B cell (primary cell): ENCODE results near the gene RNF150. TPM values are rescaled to one million over a fixed set of nuclear protein-coding genes. Genes with fewer than 3 reads are reported as not detected.
"Not testable (repeated sequence)": the region's sequence is repeated elsewhere in the genome, so short reads cannot be mapped to it uniquely, and the experiment has no call there.

Source experiments
- ATAC-seq: fragments of 200-7000 bp; cut with Tn5 transposase; one replicate; pipeline ENCODE4 v1.10.0; 2021; ENCODE audit warnings: low read depth, mild to moderate bottlenecking, moderate number of reproducible peaks, moderate library complexity
- CTCF ChIA-PET: fragments of 350-600 bp; sonication (Branson Sonifier 250); formaldehyde crosslinking; loops from one replicate; lab custom pipeline; 2021; ENCODE audit warnings: antibody characterized with exemption, inconsistent platforms; lab: Charles Lee
- POLR2A ChIA-PET: fragments of 350-600 bp; sonication (Branson Sonifier 250); formaldehyde crosslinking; loops from one replicate; lab custom pipeline; 2021; ENCODE audit warnings: antibody characterized with exemption; lab: Charles Lee
- DNase-seq: peaks from one replicate; pipeline ENCODE4 v3.0.0; 2013
- H2AFZ ChIP-seq: 2 replicates; pipeline ENCODE4 v1.6.1; 2012; ENCODE audit warnings: mild to moderate bottlenecking, low read depth, low read length; ENCODE audit not compliant: insufficient read depth, poor library complexity, severe bottlenecking
- H3K27ac ChIP-seq, 2 donors: 1 replicate in 1 of 2; 2 replicates in 1 of 2; pipeline ENCODE4 v1.5.1; 2012 to 2013; ENCODE audit warnings: low read length in 2 of 2, mild to moderate bottlenecking in 2 of 2, moderate library complexity in 1 of 2
- H3K27me3 ChIP-seq, 4 experiments: fragments of 200-600 bp in 1 of 4; sonication (generic) in 1 of 4; replicated peaks in 1 of 4; 1 replicate in 2 of 4; 2 replicates in 2 of 4; pipeline versions ENCODE4 v1.6.1 to v1.7.0; 2013 to 2016; ENCODE audit warnings: low read length in 3 of 4, mild to moderate bottlenecking in 2 of 4, mixed read lengths in 1 of 4, moderate library complexity in 1 of 4; ENCODE audit not compliant: insufficient read depth in 4 of 4, control insufficient read depth in 3 of 4; ENCODE audit errors: control extremely low read depth in 1 of 4
- H3K36me3 ChIP-seq, 2 experiments: replicated peaks in 1 of 2; 1 replicate in 1 of 2; 2 replicates in 1 of 2; pipeline versions ENCODE4 v1.6.1 to v1.7.1; 2013; ENCODE audit warnings: low read length in 1 of 2; ENCODE audit not compliant: insufficient read depth in 2 of 2, control insufficient read depth in 1 of 2; ENCODE audit errors: control extremely low read depth in 1 of 2, extremely low read depth in 1 of 2
- H3K4me1 ChIP-seq, 2 donors: fragments of 200-600 bp in 1 of 2; sonication (generic) in 1 of 2; 1 replicate in 1 of 2; 2 replicates in 1 of 2; pipeline versions ENCODE4 v1.5.1 to v1.6.1; 2013 to 2017; ENCODE audit warnings: low read length in 2 of 2; ENCODE audit not compliant: control insufficient read depth in 2 of 2, insufficient read depth in 2 of 2
- H3K4me2 ChIP-seq: replicated peaks from 2 replicates; pipeline ENCODE3; 2012; ENCODE audit warnings: mild to moderate bottlenecking, low read depth, low read length; ENCODE audit not compliant: poor library complexity, severe bottlenecking
- H3K4me3 ChIP-seq, 5 experiments: fragments of 200-600 bp in 1 of 5; sonication (generic) in 1 of 5; 1 replicate in 3 of 5; 2 replicates in 2 of 5; pipeline versions ENCODE4 v1.5.1 to v1.7.0; 2011 to 2016; ENCODE audit warnings: low read length in 4 of 5, mild to moderate bottlenecking in 4 of 5, low read depth in 2 of 5, control low read depth in 1 of 5, moderate library complexity in 1 of 5; ENCODE audit not compliant: insufficient read depth in 1 of 5; ENCODE audit errors: control extremely low read depth in 1 of 5, extremely low read depth in 1 of 5
- H3K79me2 ChIP-seq: fragments of 200-600 bp; sonication (generic); one replicate; pipeline ENCODE4 v1.6.0; 2016; ENCODE audit warnings: low read length; ENCODE audit not compliant: control insufficient read depth, insufficient read depth
- H3K9ac ChIP-seq: fragments of 200-600 bp; sonication (generic); 2 replicates; pipeline ENCODE4 v1.6.1; 2017; ENCODE audit warnings: mild to moderate bottlenecking, low read length, moderate library complexity
- H3K9me3 ChIP-seq, 3 donors: one replicate each; pipeline versions ENCODE4 v1.6.1 to v1.7.1; 2013; ENCODE audit warnings: low read length in 2 of 3; ENCODE audit not compliant: control insufficient read depth in 2 of 3, insufficient read depth in 1 of 3; ENCODE audit errors: control extremely low read depth in 1 of 3
- H4K20me1 ChIP-seq: 2 replicates; pipeline ENCODE4 v1.6.0; 2012; ENCODE audit warnings: mild to moderate bottlenecking, low read length; ENCODE audit not compliant: insufficient read depth, control insufficient read depth, poor library complexity, severe bottlenecking
- H3K27ac Mint-ChIP-seq: one replicate; pipeline ENCODE4 v1.8.0; 2021; ENCODE audit warnings: mixed read lengths
- H3K27me3 Mint-ChIP-seq: one replicate; pipeline ENCODE4 v1.8.0; 2021; ENCODE audit warnings: mixed read lengths
- H3K4me1 Mint-ChIP-seq: one replicate; pipeline ENCODE4 v1.8.0; 2021; ENCODE audit warnings: mixed read lengths
- H3K4me3 Mint-ChIP-seq: one replicate; pipeline ENCODE4 v1.8.0; 2021; ENCODE audit warnings: mixed read lengths
- H3K9me3 Mint-ChIP-seq: one replicate; pipeline ENCODE4 v1.8.0; 2022; ENCODE audit warnings: mixed read lengths; ENCODE audit not compliant: insufficient read depth
- CTCF ChIP-seq: fragments of 200-600 bp; IDR thresholded peaks from one replicate; pipeline ENCODE4 v1.8.0; 2022; ENCODE audit warnings: antibody characterized with exemption, mild to moderate bottlenecking
- EZH2 ChIP-seq: IDR thresholded peaks from 2 replicates; pipeline ENCODE4 v1.6.1; 2012; ENCODE audit warnings: borderline replicate concordance, low read depth, mild to moderate bottlenecking, moderate library complexity, low read length; ENCODE audit not compliant: insufficient read depth, poor library complexity, severe bottlenecking
- WGBS: methylation state at CpG from one replicate; pipeline ENCODE4 v1.1.5; 2013; ENCODE audit warnings: missing lambda C conversion rate; ENCODE audit not compliant: insufficient coverage; 5-methylcytosine and 5-hydroxymethylcytosine counted together
- intact Hi-C: fragments of 100-400 bp; cut with micrococcal nuclease; formaldehyde crosslinking; loops from one replicate; pipeline ENCODE4 v1.10.0; 2022
- polyA plus RNA-seq: library from polyadenylated mRNA; depleted of rRNA; stranded (reverse); fragments of >200 nt; gene quantifications from 2 replicates; pipeline ENCODE4 v1.2.3, GENCODE V29; 2012
- total RNA-seq, 2 donors: library from RNA; stranded (reverse); fragments of 120-200 nt in 1 of 2; gene quantifications; 1 replicate in 1 of 2; 2 replicates in 1 of 2; pipeline versions ENCODE4 v1.2.3 to v1.2.4, GENCODE V29; 2013 to 2022

RNF150 gene
- total and polyA plus RNA-seq, 2 donors (not counting 1 experiment from before 2014, with no cell fraction given) = not detected

DNA sequence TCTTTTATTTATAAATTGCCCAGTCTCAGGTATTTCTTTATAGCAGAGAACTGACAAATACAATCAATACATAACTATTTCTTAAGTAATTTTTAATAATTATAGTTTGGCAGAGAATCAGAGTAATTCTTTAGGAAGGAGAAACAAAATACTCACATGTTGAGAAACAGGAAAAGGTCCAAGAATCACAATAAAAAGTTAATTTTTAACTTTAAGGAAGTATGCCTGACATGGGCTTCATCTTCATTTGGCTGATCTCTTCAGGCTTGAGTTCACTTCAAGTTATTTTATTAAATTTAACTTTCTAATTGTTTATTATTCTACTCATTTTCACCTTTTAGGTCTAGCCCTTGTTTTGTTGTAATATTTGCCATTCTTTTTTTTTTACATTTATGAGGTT lies 36.1 kb upstream of the RNF150 start:
- CTCF ChIA-PET = no interaction called here
- H3K9ac ChIP-seq = no peak overlapping the region

DNA sequence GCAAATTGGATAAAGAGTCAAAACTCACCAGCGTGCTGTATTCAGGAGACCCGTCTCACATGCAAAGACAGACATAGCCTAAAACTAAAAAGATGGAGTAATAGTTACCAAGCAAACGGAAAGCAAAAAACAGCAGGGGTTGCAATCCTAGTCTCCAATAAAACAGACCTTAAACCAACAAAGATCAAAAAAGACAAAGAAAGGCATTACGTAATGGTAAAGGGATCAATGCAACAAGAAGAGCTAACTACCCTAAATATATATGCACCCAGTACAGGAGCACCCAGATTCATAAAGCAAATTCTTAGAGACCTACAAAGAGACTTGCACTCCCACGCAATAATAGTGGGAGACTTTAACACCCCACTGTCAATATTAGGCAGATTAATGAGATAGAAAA lies 31.7 kb upstream of the RNF150 start:
- ATAC-seq, H3K4me1 ChIP-seq, H3K9me3 ChIP-seq, H3K9me3 Mint-ChIP-seq, H2AFZ ChIP-seq, H3K9ac ChIP-seq, intact Hi-C loops, H3K4me2 ChIP-seq, H3K4me3 ChIP-seq, H3K27ac ChIP-seq, POLR2A ChIA-PET, H3K79me2 ChIP-seq, H3K27me3 ChIP-seq, CTCF ChIA-PET, H3K4me1 Mint-ChIP-seq, H3K27ac Mint-ChIP-seq, DNase-seq, H3K36me3 ChIP-seq, H3K4me3 Mint-ChIP-seq, H4K20me1 ChIP-seq: not testable (repeated sequence)
- H3K27me3 Mint-ChIP-seq = peaks cover 11% of the 10 kb centered on the region
- WGBS = no CpG with 5 or more reads among the region's 5 CpGs

More for the DNA sequence above, 36.1 kb upstream of the RNF150 start:
- Histone ChIP-seq H4K20me1 (no peaks in the 10 kb centered on the region), H2AFZ (no peak overlapping the region), H3K79me2 (no peaks in the 10 kb centered on the region), H3K4me2 (no peak overlapping the region), H3K27ac (no peak overlapping the region), H3K4me1 (no peaks in the 10 kb centered on the region), H3K4me3 (no peak overlapping the region), H3K9me3 (peaks cover 0 to 5% (median 1%) of the 10 kb centered on the region in 3 donors), H3K36me3 (no peaks in the 10 kb centered on the region), H3K27me3 (peaks cover 0 to 3% (median 0%) of the 10 kb centered on the region in 4 experiments)
- intact Hi-C loops = no loop called here
- TF ChIP-seq CTCF (no peak), EZH2 (no peak)
- POLR2A ChIA-PET = no interaction called here
- DNase-seq (no peak), ATAC-seq (no peak)
- H3K27ac Mint-ChIP-seq = no peak overlapping the region
- peaks cover 3% of the 10 kb centered on the region for H3K9me3 Mint-ChIP-seq
- peaks cover 10% of the 10 kb centered on the region for H3K27me3 Mint-ChIP-seq
- no peaks in the 10 kb centered on the region for H3K4me1 Mint-ChIP-seq
- no peak overlapping the region for H3K4me3 Mint-ChIP-seq
